Esophagus squamous epithelium (tissue), 4 donors: ENCODE results near the gene ELF2.

ENCODE experiments used
- CTCF ChIP-seq, 6 experiments: fragments of 450-650 bp in 4 of 6; fragments of 200-600 bp in 2 of 6; sonication (generic) in 2 of 6; IDR thresholded peaks; one replicate each; pipeline ENCODE4 v1.5.1; 2016 to 2019; ENCODE audit warnings: antibody characterized with exemption in 6 of 6, mild to moderate bottlenecking in 4 of 6, moderate library complexity in 4 of 6
- POLR2A ChIP-seq, 4 donors: fragments of 450-650 bp; IDR thresholded peaks; one replicate each; pipeline ENCODE4 v1.6.1; 2017; ENCODE audit warnings: antibody characterized with exemption in 4 of 4, mild to moderate bottlenecking in 4 of 4, moderate library complexity in 3 of 4

- TF ChIP-seq CTCF (IDR thresholded peaks at IDR 0.05) = no peak
- TF ChIP-seq POLR2A (IDR thresholded peaks at IDR 0.05) = no peak
Observed at GRCh38 chr4:139053909-139054308, 123.1 kb downstream of the ELF2 start.
